HG02852 (cell line): ENCODE measurements around the gene ENHO.
A peak's percentile ranks its signal among the peaks of the same experiment; 100 is the strongest.

Source experiments
- ATAC-seq: cut with Tn5 transposase; IDR thresholded peaks from one replicate; pipeline ENCODE4 v1.9.1; 2021; ENCODE audit warnings: mild to moderate bottlenecking, moderate library complexity; ENCODE audit not compliant: unreplicated experiment

ENHO gene

GRCh38 chr9:34522971-34523797, at the start of gene ENHO:
TSS of gene ENHO (minus strand) at chr9:34522990. CDS start at chr9:34521695, 1,295 bp downstream.
- ATAC-seq, result peak; percentile 89

GRCh38 chr9:34572092-34572491, 49.3 kb upstream of the ENHO start:
- ATAC-seq, result no peak

- no peak for ATAC-seq
Observed at GRCh38 chr9:34571481-34571810, 48.7 kb upstream of the ENHO start.

- no peak for ATAC-seq
Observed at GRCh38 chr9:34570809-34571480, 48.2 kb upstream of the ENHO start.

- ATAC-seq, result no peak
Observed at GRCh38 chr9:34570376-34570775, 47.6 kb upstream of the ENHO start.

- ATAC-seq, result no peak
Observed at GRCh38 chr9:34568774-34569173, 46.0 kb upstream of the ENHO start.

GRCh38 chr9:34568133-34568532, 45.3 kb upstream of the ENHO start:
- no peak for ATAC-seq

GRCh38 chr9:34566972-34567371, 44.2 kb upstream of the ENHO start:
- ATAC-seq, result no peak

- no peak for ATAC-seq
Observed at GRCh38 chr9:34566322-34566721, 43.5 kb upstream of the ENHO start.

GRCh38 chr9:34565856-34566255, 43.1 kb upstream of the ENHO start:
- no peak for ATAC-seq

- no peak for ATAC-seq
Observed at GRCh38 chr9:34564617-34565016, 41.8 kb upstream of the ENHO start.

- ATAC-seq, result no peak
Observed at GRCh38 chr9:34563262-34563661, 40.5 kb upstream of the ENHO start.

GRCh38 chr9:34562135-34562745, 39.5 kb upstream of the ENHO start:
- ATAC-seq, result no peak

GRCh38 chr9:34560599-34561214, 37.9 kb upstream of the ENHO start:
- ATAC-seq, result no peak

GRCh38 chr9:34559624-34560455, 37.0 kb upstream of the ENHO start:
- no peak for ATAC-seq

- ATAC-seq, result no peak
Observed at GRCh38 chr9:34558919-34559623, 36.3 kb upstream of the ENHO start.

- no peak for ATAC-seq
Observed at GRCh38 chr9:34558364-34558763, 35.6 kb upstream of the ENHO start.

- ATAC-seq, result no peak
Observed at GRCh38 chr9:34557426-34558321, 34.9 kb upstream of the ENHO start.

GRCh38 chr9:34556949-34557348, 34.2 kb upstream of the ENHO start:
- no peak for ATAC-seq
